Hepatocyte (in vitro differentiated cells): ENCODE measurements around the gene SEL1L2.

Experiments used
- EZH2 ChIP-seq: fragments of 200-600 bp; sonication (generic); IDR thresholded peaks from 2 replicates; pipeline ENCODE4 v1.6.1; 2016; ENCODE audit warnings: antibody characterized with exemption, mild to moderate bottlenecking, borderline replicate concordance
- TF ChIP-seq, protein P1 (sequence below): fragments of 200-600 bp; sonication (generic); IDR thresholded peaks from 2 replicates; pipeline ENCODE4 v1.5.1; 2016; ENCODE audit warnings: antibody characterized with exemption, mild to moderate bottlenecking; ENCODE audit not compliant: poor library complexity

DNA sequence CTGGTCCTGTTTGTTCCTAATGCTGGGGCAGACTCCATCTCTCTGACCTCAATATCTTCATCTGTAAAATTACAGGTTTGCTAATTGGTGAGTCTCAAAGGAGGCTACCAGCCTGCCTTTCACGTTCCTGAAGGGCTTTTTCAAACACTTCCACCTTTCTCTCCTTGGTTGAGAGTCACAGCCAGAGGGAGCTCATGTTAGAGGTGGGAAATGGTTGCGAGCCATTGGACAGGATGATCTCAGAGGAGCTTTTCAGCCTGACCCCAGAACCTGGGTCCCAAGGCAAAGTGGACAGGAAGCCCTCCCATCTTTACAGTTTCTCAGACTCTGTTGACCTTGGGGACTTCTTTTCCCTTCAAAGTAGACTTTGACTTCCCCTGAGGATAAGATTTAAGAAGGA lies 168.0 kb downstream of the SEL1L2 start:
- TF ChIP-seq, protein P1, sequence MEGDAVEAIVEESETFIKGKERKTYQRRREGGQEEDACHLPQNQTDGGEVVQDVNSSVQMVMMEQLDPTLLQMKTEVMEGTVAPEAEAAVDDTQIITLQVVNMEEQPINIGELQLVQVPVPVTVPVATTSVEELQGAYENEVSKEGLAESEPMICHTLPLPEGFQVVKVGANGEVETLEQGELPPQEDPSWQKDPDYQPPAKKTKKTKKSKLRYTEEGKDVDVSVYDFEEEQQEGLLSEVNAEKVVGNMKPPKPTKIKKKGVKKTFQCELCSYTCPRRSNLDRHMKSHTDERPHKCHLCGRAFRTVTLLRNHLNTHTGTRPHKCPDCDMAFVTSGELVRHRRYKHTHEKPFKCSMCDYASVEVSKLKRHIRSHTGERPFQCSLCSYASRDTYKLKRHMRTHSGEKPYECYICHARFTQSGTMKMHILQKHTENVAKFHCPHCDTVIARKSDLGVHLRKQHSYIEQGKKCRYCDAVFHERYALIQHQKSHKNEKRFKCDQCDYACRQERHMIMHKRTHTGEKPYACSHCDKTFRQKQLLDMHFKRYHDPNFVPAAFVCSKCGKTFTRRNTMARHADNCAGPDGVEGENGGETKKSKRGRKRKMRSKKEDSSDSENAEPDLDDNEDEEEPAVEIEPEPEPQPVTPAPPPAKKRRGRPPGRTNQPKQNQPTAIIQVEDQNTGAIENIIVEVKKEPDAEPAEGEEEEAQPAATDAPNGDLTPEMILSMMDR, result no peak
- no peak for TF ChIP-seq EZH2
